IPS-20b (cell line): ENCODE results near the gene EIF2S1.

ENCODE experiments used
- H3K27ac ChIP-seq: one replicate; pipeline ENCODE4 v1.5.1; 2013; ENCODE audit warnings: low read length
- H3K27me3 ChIP-seq: 2 replicates; pipeline ENCODE4 v1.6.1; 2013; ENCODE audit warnings: mild to moderate bottlenecking, low read length, inconsistent platforms; ENCODE audit not compliant: insufficient read depth
- H3K36me3 ChIP-seq: 2 replicates; pipeline ENCODE4 v1.6.1; 2013; ENCODE audit warnings: low read depth, mild to moderate bottlenecking, inconsistent platforms, low read length, moderate library complexity; ENCODE audit not compliant: insufficient read depth
- H3K4me1 ChIP-seq: 2 replicates; pipeline ENCODE4 v1.6.1; 2013; ENCODE audit warnings: mild to moderate bottlenecking, control low read depth, inconsistent platforms, low read length, moderate library complexity; ENCODE audit not compliant: insufficient read depth
- H3K4me3 ChIP-seq: 2 replicates; pipeline ENCODE4 v1.5.1; 2013; ENCODE audit warnings: mild to moderate bottlenecking, low read length, inconsistent platforms
- H3K9ac ChIP-seq: 2 replicates; pipeline ENCODE4 v1.6.1; 2013; ENCODE audit warnings: low read depth, mild to moderate bottlenecking, inconsistent platforms, low read length, moderate library complexity
- H3K9me3 ChIP-seq: 2 replicates; pipeline ENCODE4 v1.6.1; 2013; ENCODE audit warnings: mild to moderate bottlenecking, low read depth, low read length, inconsistent platforms; ENCODE audit not compliant: insufficient read depth

EIF2S1 gene

DNA sequence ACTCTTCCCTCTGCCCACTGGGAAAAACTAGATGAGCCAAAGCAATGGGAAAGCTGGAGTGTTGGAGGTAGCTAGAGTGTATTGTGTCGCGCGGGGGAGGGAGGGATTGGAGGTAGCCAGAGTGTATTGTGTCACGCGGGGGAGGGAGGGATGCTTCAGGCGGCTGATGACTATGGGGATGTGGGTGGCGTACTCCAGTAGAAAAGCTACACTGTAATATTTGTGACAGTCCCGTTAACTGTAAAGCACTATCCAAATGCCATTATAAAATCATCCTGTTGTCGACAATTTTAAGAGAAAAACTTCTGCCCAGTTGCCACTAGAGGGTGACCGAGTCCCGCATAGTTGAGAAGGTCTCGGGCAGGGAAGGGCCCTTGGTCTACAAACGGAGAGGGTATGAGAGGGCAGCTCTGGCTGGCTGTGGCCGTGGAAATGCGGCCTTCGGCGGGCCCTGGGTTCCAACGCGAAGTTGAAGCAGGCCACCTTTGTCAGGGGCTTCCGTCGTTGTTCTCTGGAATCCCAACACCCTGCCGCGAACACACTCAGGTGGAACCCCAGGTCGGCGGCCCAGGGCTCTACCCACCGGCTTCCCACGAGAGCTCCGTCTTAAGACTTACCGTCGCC is 67.0 kb downstream of the EIF2S1 start:
- H3K27me3 ChIP-seq = no peaks in the 10 kb centered on the region; the same call in 1 of the 2 replicates
- no peak overlapping the region for H3K4me3 ChIP-seq
- no peak overlapping the region for H3K27ac ChIP-seq

DNA sequence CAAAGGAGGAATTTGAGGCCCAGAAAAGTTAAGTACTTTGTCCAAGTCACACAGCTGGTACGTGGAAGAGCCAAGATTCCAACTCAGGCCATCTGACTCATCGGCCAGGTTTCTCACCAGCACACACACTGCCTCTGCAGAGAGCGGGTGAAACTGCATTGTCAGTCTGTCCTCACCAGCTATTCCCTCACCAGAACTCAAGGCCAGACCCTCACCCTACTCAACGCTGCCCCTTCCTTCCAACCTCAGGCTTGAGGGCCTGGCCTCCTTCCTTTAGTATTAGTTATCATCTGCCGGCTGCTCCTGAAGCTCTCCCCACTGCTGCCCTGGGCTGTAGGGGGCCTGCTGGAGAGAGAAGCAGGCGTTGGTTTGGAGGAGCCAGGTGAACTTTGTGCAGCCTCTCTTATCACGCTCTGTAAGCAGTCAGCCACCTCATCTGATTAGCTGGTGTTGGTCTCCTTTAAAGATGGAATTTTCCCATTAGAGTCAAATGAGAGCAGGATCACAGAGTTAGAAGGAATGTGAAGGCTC is 68.4 kb downstream of the EIF2S1 start:
- Histone ChIP-seq H3K4me3 (no peak overlapping the region), H3K36me3 (no peaks in the 10 kb centered on the region), H3K9ac (no peak overlapping the region), H3K27ac (no peak overlapping the region), H3K9me3 (no peaks in the 10 kb centered on the region), H3K27me3 (no peaks in the 10 kb centered on the region; the same call in 1 of the 2 replicates), H3K4me1 (no peaks in the 10 kb centered on the region)

More for the DNA sequence above, 67.0 kb downstream of the EIF2S1 start:
- no peaks in the 10 kb centered on the region for H3K36me3 ChIP-seq
- H3K9ac ChIP-seq = 0 out of 2 replicates have a peak overlapping the region, but pooled peaks have one; percentile 29
- no peaks in the 10 kb centered on the region for H3K4me1 ChIP-seq
- no peaks in the 10 kb centered on the region for H3K9me3 ChIP-seq

DNA sequence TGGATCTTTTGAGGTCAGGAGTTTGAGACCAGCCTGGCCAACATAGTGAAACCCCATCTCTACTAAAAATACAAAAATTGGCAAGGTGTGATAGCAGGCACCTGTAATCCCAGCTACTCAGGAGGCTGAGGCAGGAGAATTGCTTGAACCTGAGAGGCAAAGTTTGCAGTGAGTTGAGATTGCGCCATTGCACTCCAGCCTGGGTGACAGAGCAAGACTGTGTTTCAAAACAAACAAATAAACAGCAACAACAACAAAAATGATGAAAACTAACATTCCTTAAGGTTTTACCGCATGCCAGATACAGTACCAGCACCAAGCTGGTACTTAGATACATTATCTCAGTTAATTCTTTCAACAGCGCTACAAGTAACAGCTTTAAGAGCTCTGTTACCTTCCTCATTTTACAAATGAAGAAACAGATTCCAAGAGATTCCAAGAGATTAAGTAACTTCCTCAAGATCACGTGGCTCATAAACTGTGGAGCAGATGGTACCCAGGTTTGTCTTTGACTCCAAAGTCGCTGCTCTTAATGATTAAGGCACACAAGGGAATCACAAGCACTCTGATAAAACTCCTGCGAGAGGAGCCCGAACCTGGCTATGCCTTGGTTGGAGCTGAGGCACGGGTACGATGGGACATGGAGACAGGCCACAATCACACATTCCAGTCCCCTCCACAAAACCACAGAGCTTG is 69.5 kb downstream of the EIF2S1 start:
- Histone ChIP-seq H3K9ac (no peak overlapping the region), H3K27me3 (no peaks in the 10 kb centered on the region; the same call in 1 of the 2 replicates), H3K4me1 (no peaks in the 10 kb centered on the region), H3K27ac (no peak overlapping the region), H3K36me3 (no peaks in the 10 kb centered on the region), H3K4me3 (no peak overlapping the region), H3K9me3 (no peaks in the 10 kb centered on the region)

DNA sequence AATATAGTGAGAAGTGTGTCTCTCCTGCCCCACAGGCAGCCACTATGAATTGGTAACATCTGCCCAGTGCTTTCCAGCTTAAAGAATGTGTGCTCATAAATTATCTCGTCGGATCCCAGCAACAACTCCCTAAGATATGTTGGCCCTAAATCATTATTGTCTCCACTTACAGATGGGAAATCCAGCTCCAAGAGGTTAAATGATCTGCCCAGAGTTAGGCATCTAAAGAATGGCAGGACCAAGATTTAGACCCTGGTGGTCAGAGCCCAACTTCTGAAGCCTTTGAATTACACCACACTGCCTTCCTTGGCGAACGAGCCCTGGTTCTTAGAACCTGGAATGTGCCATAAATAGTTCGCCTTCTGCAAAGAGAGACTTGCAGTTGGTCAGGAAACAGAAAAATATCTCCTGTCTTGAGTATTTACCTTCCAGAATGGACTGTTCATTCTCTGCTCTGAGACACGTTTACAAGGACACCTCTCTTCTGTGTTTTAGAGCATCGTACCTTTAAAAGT is 72.0 kb downstream of the EIF2S1 start:
- Histone ChIP-seq H3K36me3 (no peaks in the 10 kb centered on the region), H3K4me1 (no peaks in the 10 kb centered on the region), H3K4me3 (no peak overlapping the region), H3K27me3 (no peaks in the 10 kb centered on the region; the same call in 1 of the 2 replicates), H3K9me3 (no peaks in the 10 kb centered on the region), H3K9ac (no peak overlapping the region), H3K27ac (no peak overlapping the region)

DNA sequence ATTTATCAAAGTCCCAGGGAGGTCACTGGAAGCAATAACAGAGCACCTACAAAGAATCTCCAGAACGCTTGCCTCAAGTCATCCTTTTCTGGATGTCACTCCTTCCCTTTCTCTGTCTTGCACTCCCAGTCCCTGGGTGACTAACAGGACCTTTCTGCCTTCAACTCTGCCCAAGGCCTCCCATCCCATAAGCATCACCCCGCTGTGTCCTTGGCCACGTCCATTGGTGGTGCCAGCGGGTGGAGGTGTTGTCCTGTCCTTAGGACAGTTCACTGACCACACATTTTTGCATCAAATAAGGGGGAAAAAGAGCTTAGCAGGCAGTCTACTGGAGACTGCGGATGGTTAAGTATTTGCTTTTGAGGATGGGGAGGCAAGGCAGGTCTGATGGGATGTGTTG is 75.5 kb downstream of the EIF2S1 start:
- H3K9me3 ChIP-seq = no peaks in the 10 kb centered on the region
- no peak overlapping the region for H3K9ac ChIP-seq
- H3K4me1 ChIP-seq = no peaks in the 10 kb centered on the region
- H3K27me3 ChIP-seq = no peaks in the 10 kb centered on the region
- H3K4me3 ChIP-seq = no peak overlapping the region
- H3K27ac ChIP-seq = no peak overlapping the region
- no peaks in the 10 kb centered on the region for H3K36me3 ChIP-seq
